ENCODE data around the gene SEMA4D.

SEMA4D gene

DNA sequence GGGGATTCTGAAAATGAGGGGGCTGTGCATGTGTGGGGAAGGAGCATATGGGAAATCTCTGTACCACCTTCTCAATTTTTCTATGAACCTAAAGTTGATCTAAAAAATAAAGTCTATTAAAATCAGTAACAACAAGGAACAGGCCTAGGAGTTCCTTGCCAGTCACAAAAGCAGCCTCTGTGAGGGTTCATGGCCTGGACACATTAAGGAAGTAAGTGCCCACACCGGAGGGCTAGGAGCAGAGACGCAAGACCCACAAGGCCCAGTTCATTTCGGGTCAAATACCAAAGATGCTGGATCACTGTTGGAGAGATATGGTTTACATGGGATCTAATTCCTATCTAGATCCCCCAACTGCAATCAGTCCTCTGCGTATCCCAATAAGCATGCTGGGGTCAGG, 88.4 kb downstream of the SEMA4D start:
- Histone ChIP-seq H3K4me3 (ENCODE audit: insufficient read length, low read depth) (no peak overlapping the region), H3K27me3 (ENCODE audit: insufficient read depth, insufficient read length) (no peaks in the 10 kb centered on the region), H3K9me3 (ENCODE audit: insufficient read depth, low read length) (no peaks in the 10 kb centered on the region), H3K9ac (ENCODE audit: insufficient read length, low read depth) (no peak overlapping the region), H3K36me3 (ENCODE audit: insufficient read depth, insufficient read length, low read length) (no peaks in the 10 kb centered on the region), H3K4me1 (ENCODE audit: insufficient read depth, insufficient read length) (peaks cover 13% of the 10 kb centered on the region)
- TF ChIP-seq SUZ12 (IDR thresholded peaks at IDR 0.05; ENCODE audit: extremely low read depth, insufficient read depth, insufficient read length) = no peak
- TF ChIP-seq ZNF274 (IDR thresholded peaks at IDR 0.05; ENCODE audit: low read depth, low read length) = no peak
- no peak for DNase-seq (ENCODE audit: low read depth, low spot score)

DNA sequence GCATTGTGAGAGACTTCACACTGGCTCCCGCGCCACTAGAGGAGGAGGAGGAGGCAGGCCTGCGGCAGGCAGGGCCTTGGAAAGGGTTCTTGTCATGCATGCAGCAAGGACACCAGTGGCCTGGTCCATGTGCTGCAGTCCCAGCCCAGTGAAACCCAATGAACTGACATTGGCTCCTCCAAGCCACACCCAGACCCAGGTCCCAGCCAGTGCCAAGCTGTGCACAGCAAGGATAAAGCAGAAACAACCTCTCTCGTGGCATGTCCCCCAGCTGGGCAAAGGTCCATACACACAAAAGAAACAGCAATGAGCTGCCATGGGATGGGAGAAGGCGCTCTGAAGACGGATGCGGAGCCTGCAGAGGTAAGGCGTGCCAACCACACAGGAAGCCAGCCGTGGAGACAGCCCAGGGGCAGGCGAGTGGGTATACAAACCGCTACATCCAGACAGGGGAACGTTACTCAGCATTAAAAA, 89.2 kb downstream of the SEMA4D start:
- Histone ChIP-seq H3K27me3 (ENCODE audit: insufficient read depth, insufficient read length) (no peaks in the 10 kb centered on the region), H3K4me1 (ENCODE audit: insufficient read depth, insufficient read length) (peaks cover 11% of the 10 kb centered on the region), H3K9ac (ENCODE audit: insufficient read length, low read depth) (no peak overlapping the region), H3K36me3 (ENCODE audit: insufficient read depth, insufficient read length, low read length) (no peaks in the 10 kb centered on the region), H3K9me3 (ENCODE audit: insufficient read depth, low read length) (no peaks in the 10 kb centered on the region), H3K4me3 (ENCODE audit: insufficient read length, low read depth) (no peak overlapping the region)
- TF ChIP-seq ZNF274 (IDR thresholded peaks at IDR 0.05; ENCODE audit: low read depth, low read length) (no peak), YY1 (IDR thresholded peaks at IDR 0.05; ENCODE audit: insufficient read depth, insufficient read length) (no peak), SUZ12 (IDR thresholded peaks at IDR 0.05; ENCODE audit: extremely low read depth, insufficient read depth, insufficient read length) (no peak)
- DNase-seq (ENCODE audit: low read depth, low spot score) = no peak

DNA sequence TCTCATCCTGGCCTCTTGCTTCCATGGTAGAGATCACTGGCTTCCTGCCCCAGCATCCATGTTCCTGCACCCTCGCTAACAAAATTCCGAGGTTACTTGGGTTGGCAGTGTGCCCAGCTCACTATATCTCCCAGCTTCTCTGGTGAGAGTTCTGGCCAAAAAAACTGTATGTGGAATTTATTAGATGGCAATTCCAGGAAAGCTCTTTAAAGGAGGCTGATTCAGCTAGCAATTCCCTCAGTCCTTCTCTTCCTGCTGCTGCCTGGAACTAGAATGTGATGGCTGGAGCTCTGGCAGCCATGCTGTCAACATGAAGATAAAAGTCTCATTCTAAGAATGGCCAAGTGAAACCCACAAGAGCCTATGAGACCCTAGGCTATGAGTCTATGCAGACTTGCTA, 90.8 kb downstream of the SEMA4D start:
- no peak for DNase-seq (ENCODE audit: low read depth, low spot score)
- Histone ChIP-seq H3K9ac (ENCODE audit: insufficient read length, low read depth) (no peak overlapping the region), H3K4me3 (ENCODE audit: insufficient read length, low read depth) (no peak overlapping the region), H3K4me1 (ENCODE audit: insufficient read depth, insufficient read length) (peaks cover 6% of the 10 kb centered on the region), H3K27me3 (ENCODE audit: insufficient read depth, insufficient read length) (no peaks in the 10 kb centered on the region), H3K9me3 (ENCODE audit: insufficient read depth, low read length) (no peaks in the 10 kb centered on the region), H3K36me3 (ENCODE audit: insufficient read depth, insufficient read length, low read length) (no peaks in the 10 kb centered on the region)
- TF ChIP-seq ZNF274 (IDR thresholded peaks at IDR 0.05; ENCODE audit: low read depth, low read length) (no peak), SUZ12 (IDR thresholded peaks at IDR 0.05; ENCODE audit: extremely low read depth, insufficient read depth, insufficient read length) (no peak), YY1 (IDR thresholded peaks at IDR 0.05; ENCODE audit: insufficient read depth, insufficient read length) (no peak)

DNA sequence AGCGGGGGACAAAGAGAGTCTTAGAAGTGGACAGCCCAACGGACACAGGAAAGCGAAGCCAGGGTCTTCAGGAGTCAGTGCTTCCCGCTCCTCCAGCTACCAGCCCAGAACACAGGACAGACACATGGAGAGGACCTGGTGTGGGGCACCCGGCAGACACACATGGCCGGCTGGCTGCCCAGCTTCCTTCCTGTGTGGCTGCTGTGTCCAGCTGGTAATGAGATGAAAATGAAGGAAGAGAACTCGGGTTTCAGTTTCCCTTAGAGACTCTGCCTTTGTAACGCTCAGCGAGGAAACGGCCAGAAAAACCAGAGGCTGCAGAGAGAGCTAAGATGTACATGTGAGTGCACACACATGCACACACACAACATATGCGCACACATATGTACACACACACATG, 92.1 kb downstream of the SEMA4D start:
- no peak for TF ChIP-seq ZNF274 (IDR thresholded peaks at IDR 0.05; ENCODE audit: low read depth, low read length)
- no peak for TF ChIP-seq SUZ12 (IDR thresholded peaks at IDR 0.05; ENCODE audit: extremely low read depth, insufficient read depth, insufficient read length)

DNA sequence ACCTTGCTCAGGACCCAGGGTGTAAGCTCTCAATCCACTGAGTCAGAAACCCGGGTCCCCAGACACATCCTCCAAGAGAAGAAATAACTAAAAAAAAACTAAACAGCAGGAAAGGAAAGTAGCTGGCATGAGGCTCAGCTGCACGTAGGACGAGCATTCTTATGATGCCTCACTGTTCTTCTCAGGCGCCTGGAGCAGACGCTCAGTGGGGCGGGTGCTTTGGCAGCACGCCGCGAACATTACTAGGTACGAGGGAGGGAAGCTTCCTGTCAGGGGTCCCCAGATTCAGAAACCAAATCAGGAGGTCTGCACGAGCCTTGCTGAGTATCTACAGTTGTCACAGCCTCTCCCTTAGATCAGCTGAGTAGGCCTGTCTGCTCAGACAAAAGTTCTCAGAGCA, 93.8 kb downstream of the SEMA4D start:
- H3K36me3 ChIP-seq (ENCODE audit: insufficient read depth, insufficient read length, low read length) = peaks cover 5% of the 10 kb centered on the region
- no peak overlapping the region for H3K4me3 ChIP-seq (ENCODE audit: insufficient read length, low read depth)
- H3K9ac ChIP-seq (ENCODE audit: insufficient read length, low read depth) = no peak overlapping the region
- H3K9me3 ChIP-seq (ENCODE audit: insufficient read depth, low read length) = no peaks in the 10 kb centered on the region
- H3K4me1 ChIP-seq (ENCODE audit: insufficient read depth, insufficient read length) = no peaks in the 10 kb centered on the region
- no peak for DNase-seq (ENCODE audit: low read depth, low spot score)
- TF ChIP-seq ZNF274 (IDR thresholded peaks at IDR 0.05; ENCODE audit: low read depth, low read length) (no peak), SUZ12 (IDR thresholded peaks at IDR 0.05; ENCODE audit: extremely low read depth, insufficient read depth, insufficient read length) (no peak), YY1 (IDR thresholded peaks at IDR 0.05; ENCODE audit: insufficient read depth, insufficient read length) (no peak)
- no peaks in the 10 kb centered on the region for H3K27me3 ChIP-seq (ENCODE audit: insufficient read depth, insufficient read length)

More for the DNA sequence above, 92.1 kb downstream of the SEMA4D start:
- H3K36me3 ChIP-seq (ENCODE audit: insufficient read depth, insufficient read length, low read length) = peaks cover 5% of the 10 kb centered on the region
- no peak for DNase-seq (ENCODE audit: low read depth, low spot score)
- no peak overlapping the region for H3K9ac ChIP-seq (ENCODE audit: insufficient read length, low read depth)
- H3K4me1 ChIP-seq (ENCODE audit: insufficient read depth, insufficient read length) = no peaks in the 10 kb centered on the region
- H3K9me3 ChIP-seq (ENCODE audit: insufficient read depth, low read length) = no peaks in the 10 kb centered on the region
- H3K4me3 ChIP-seq (ENCODE audit: insufficient read length, low read depth) = no peak overlapping the region
- no peaks in the 10 kb centered on the region for H3K27me3 ChIP-seq (ENCODE audit: insufficient read depth, insufficient read length)

DNA sequence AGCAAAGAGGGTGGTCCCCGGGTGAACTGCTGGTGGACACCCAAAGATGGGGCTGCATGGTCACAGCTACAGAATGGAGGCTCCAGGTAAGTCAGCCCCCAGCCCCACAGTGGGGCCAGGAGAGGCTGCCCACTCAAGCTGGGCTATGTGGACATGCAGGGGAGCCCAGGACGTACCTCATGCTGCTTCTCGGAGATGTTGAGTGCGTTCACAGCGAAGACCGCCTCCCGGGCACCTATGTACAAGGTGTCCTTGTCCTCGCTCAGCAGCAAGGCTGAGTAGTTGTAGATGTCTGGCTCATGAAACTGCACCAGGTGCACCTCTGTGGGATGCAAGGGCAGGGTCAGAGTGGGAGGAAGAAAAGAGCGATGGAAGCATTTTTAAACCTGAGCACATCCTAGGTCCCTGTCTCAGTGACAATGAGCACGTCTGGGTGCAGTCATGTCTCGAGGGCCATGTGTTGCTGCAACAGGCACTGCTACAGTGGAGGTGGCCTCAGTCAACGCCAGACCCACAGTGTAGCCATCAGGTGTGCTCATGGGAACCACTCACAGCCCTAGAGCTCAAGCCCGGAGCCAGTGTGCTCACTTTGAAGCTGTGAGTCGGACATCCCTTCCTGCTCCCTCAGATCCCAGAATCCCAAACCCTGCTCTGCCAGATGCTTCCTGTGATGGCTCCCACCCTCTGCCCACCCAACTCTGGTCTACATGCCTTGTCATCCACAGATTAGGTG, 95.1 kb downstream of the SEMA4D start:
- H3K4me3 ChIP-seq (ENCODE audit: insufficient read length, low read depth) = no peak overlapping the region
- H3K9me3 ChIP-seq (ENCODE audit: insufficient read depth, low read length) = no peaks in the 10 kb centered on the region
- no peaks in the 10 kb centered on the region for H3K4me1 ChIP-seq (ENCODE audit: insufficient read depth, insufficient read length)
- DNase-seq (ENCODE audit: low read depth, low spot score) = no peak
- peaks cover 5% of the 10 kb centered on the region for H3K36me3 ChIP-seq (ENCODE audit: insufficient read depth, insufficient read length, low read length)
- TF ChIP-seq YY1 (IDR thresholded peaks at IDR 0.05; ENCODE audit: insufficient read depth, insufficient read length) (no peak), SUZ12 (IDR thresholded peaks at IDR 0.05; ENCODE audit: extremely low read depth, insufficient read depth, insufficient read length) (no peak), ZNF274 (IDR thresholded peaks at IDR 0.05; ENCODE audit: low read depth, low read length) (no peak)
- H3K9ac ChIP-seq (ENCODE audit: insufficient read length, low read depth) = no peak overlapping the region
- no peaks in the 10 kb centered on the region for H3K27me3 ChIP-seq (ENCODE audit: insufficient read depth, insufficient read length)

DNA sequence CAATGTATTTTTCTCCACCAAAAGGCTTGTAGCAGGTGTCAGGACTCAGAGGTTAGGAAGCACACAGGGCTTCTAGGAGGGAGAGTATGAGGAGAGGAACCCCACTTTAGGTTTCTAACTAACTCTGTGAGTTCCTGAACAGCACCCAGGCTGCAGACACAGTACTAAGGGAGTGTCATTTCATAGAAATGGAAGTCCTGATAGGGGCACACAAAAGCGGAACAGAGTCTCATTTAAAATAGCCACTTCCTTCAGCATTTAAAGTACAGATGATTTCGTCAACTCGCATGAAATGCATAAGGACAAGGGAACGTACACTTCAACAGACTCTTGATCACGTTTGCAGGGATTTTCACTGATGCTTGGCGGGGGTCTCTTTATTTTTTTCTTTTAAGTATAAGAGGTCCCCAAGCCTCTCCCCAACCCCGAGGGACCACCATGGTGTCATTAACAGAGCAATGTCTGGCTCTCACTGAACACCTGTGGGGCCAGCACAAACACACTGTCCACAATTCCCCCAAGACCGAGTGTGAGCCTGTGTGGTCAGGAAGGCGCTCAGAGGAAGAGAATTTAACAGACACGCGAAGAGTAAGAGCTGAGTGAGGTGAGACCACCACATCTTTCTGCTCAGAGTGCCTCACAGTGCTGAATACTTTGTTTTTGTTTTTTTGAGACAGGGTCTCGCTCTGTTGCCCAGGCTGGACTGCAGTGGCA, 97.4 kb downstream of the SEMA4D start:
- Histone ChIP-seq H3K4me1 (ENCODE audit: insufficient read depth, insufficient read length) (no peaks in the 10 kb centered on the region), H3K36me3 (ENCODE audit: insufficient read depth, insufficient read length, low read length) (peaks cover 16% of the 10 kb centered on the region), H3K9me3 (ENCODE audit: insufficient read depth, low read length) (no peaks in the 10 kb centered on the region), H3K9ac (ENCODE audit: insufficient read length, low read depth) (no peak overlapping the region), H3K27me3 (ENCODE audit: insufficient read depth, insufficient read length) (no peaks in the 10 kb centered on the region), H3K4me3 (ENCODE audit: insufficient read length, low read depth) (no peak overlapping the region)
- TF ChIP-seq YY1 (IDR thresholded peaks at IDR 0.05; ENCODE audit: insufficient read depth, insufficient read length) (no peak), SUZ12 (IDR thresholded peaks at IDR 0.05; ENCODE audit: extremely low read depth, insufficient read depth, insufficient read length) (no peak), ZNF274 (IDR thresholded peaks at IDR 0.05; ENCODE audit: low read depth, low read length) (no peak)
- DNase-seq (ENCODE audit: low read depth, low spot score) = no peak

Measured in NT2/D1 (cell line).